Lower leg skin (tissue), 4 donors: ENCODE measurements around the gene CAGE1. TPM values are rescaled to one million over a fixed set of nuclear protein-coding genes. Genes with fewer than 3 reads are reported as not detected.

Experiments used
- DNase-seq, 2 donors: peaks; one replicate each; pipeline ENCODE4 v3.0.0-alpha.2; 2019; ENCODE audit warnings: low spot score in 2 of 2
- H3K4me3 ChIP-seq: fragments of 200-600 bp; sonication (generic); 2 replicates; pipeline ENCODE4 v1.5.1; 2017; ENCODE audit warnings: mild to moderate bottlenecking, low read depth; ENCODE audit not compliant: poor library complexity, severe bottlenecking
- POLR2A ChIP-seq, 2 donors: fragments of 450-650 bp; IDR thresholded peaks; one replicate each; pipeline ENCODE4 v1.6.1; 2016 to 2017; ENCODE audit warnings: antibody characterized with exemption in 2 of 2, mild to moderate bottlenecking in 1 of 2, moderate library complexity in 1 of 2
- WGBS, 2 donors: methylation state at CpG; one replicate each; pipeline ENCODE4 v1.1.5; 2018; 5-methylcytosine and 5-hydroxymethylcytosine counted together
- intact Hi-C: fragments of 100-400 bp; cut with DNase I; formaldehyde crosslinking; loops from one replicate; pipeline ENCODE4 v1.15.0; 2023; ENCODE audit warnings: low total_unique reads
- total RNA-seq, 4 donors: library from RNA; depleted of rRNA; stranded (reverse); fragments of >200 nt; gene quantifications; one replicate each; pipeline ENCODE4 v1.1.0, GENCODE V29; 2016
- TF ChIP-seq, protein P1 (sequence below), 3 donors: fragments of 450-650 bp; IDR thresholded peaks; one replicate each; pipeline ENCODE4 v1.5.1; 2016; ENCODE audit warnings: antibody characterized with exemption in 3 of 3, mild to moderate bottlenecking in 3 of 3, moderate library complexity in 2 of 3

CAGE1 gene
- total RNA-seq, 4 donors from 2014 or later, result not detected

- DNase-seq, result no peak
- no peak for TF ChIP-seq POLR2A (IDR thresholded peaks at IDR 0.05)
- no peak overlapping the region for H3K4me3 ChIP-seq
- 96 to 99% methylated on average over 5 of the region's 5 CpGs for WGBS, 2 donors
- intact Hi-C loops, result no loop called here
Measured at GRCh38 chr6:7307533-7307932, 82.0 kb downstream of the CAGE1 start.

DNA sequence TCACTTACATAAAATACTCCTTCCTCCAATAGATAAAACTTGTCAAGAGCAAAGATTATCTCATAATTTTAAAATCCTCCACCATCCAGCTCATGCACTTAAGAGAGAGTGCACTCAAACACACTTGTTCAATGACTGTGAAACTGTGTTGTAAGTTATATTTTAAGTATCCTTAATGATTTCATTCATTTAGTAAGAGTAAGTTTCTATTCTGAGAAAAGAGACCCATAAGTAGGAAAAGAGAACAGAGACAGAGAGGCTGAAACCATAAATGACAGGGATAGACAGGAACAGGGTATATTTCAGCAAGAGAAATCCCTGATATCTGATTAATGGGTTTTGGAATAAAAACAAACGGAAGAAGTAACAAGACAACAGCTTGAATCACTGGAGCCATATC, 84.7 kb downstream of the CAGE1 start:
- DNase-seq, result no peak
- H3K4me3 ChIP-seq, result no peak overlapping the region
- WGBS, 2 donors, result 60 to 77% methylated on average over 1 of the region's 1 CpG
- intact Hi-C loops, result no loop called here
- TF ChIP-seq, protein P1, sequence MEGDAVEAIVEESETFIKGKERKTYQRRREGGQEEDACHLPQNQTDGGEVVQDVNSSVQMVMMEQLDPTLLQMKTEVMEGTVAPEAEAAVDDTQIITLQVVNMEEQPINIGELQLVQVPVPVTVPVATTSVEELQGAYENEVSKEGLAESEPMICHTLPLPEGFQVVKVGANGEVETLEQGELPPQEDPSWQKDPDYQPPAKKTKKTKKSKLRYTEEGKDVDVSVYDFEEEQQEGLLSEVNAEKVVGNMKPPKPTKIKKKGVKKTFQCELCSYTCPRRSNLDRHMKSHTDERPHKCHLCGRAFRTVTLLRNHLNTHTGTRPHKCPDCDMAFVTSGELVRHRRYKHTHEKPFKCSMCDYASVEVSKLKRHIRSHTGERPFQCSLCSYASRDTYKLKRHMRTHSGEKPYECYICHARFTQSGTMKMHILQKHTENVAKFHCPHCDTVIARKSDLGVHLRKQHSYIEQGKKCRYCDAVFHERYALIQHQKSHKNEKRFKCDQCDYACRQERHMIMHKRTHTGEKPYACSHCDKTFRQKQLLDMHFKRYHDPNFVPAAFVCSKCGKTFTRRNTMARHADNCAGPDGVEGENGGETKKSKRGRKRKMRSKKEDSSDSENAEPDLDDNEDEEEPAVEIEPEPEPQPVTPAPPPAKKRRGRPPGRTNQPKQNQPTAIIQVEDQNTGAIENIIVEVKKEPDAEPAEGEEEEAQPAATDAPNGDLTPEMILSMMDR (IDR thresholded peaks at IDR 0.05), result no peak
- no peak for TF ChIP-seq POLR2A (IDR thresholded peaks at IDR 0.05)

GRCh38 chr6:7301702-7302101, 87.8 kb downstream of the CAGE1 start:
- intact Hi-C loops, result no loop called here
- 79 to 86% methylated on average over 7 of the region's 7 CpGs for WGBS, 2 donors
- TF ChIP-seq, protein P1 (IDR thresholded peaks at IDR 0.05), result no peak
- TF ChIP-seq POLR2A (IDR thresholded peaks at IDR 0.05), result no peak

GRCh38 chr6:7300926-7301325, 88.6 kb downstream of the CAGE1 start:
- WGBS, 2 donors, result 81 to 87% methylated on average over 5 of the region's 5 CpGs
- H3K4me3 ChIP-seq, result no peak overlapping the region
- DNase-seq, result no peak
- no peak for TF ChIP-seq POLR2A (IDR thresholded peaks at IDR 0.05)
- intact Hi-C loops, result no loop called here

More at GRCh38 chr6:7301702-7302101, 87.8 kb downstream of the CAGE1 start:
- DNase-seq, result no peak
- no peak overlapping the region for H3K4me3 ChIP-seq

DNA sequence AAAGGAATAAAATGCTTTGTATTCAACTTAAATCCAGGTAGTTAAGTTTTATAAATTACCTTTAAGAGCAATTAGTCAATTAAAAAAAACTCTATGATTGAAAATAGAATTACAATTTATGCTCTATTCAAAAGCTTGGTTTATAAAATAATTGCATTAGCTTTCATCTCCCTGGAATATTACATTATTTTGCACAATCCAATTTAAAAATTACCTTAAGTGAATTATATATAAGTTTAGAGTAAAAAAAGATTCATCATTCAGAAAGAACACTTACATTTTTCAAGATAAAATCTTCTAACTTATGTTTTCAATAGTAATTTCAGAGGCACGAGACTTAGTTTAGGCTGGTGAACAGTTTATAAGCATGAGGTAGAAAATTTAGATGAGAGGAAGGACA, 91.4 kb downstream of the CAGE1 start:
- TF ChIP-seq POLR2A (IDR thresholded peaks at IDR 0.05), result no peak
- TF ChIP-seq, protein P1 (IDR thresholded peaks at IDR 0.05), result no peak
- DNase-seq, result no peak
- H3K4me3 ChIP-seq, result no peak overlapping the region
- intact Hi-C loops, result no loop called here
- 87 to 89% methylated on average over 1 of the region's 1 CpG for WGBS, 2 donors

DNA sequence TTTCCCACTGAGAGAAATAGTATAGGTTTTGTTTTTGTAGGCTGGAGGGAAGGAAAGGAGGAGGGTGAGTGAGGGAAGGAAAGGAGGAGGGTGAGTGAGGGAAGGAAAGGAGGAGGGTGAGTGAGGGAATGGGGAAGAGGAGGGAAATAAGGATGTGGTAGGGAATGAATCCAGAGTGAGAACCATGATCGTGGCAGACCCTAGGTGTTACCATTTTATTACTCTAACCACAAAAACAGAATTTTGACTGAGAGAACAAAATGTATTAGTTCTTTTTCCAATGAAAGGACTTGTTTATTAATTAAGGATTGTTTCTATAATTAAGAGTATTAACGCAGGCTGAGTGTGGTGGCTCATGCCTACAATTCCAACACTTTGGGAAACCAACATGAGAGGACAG, 92.9 kb downstream of the CAGE1 start:
- intact Hi-C loops, result no loop called here
- no peak for DNase-seq
- 85 to 93% methylated on average over 2 of the region's 2 CpGs for WGBS, 2 donors
- TF ChIP-seq, protein P1 (IDR thresholded peaks at IDR 0.05), result no peak
- no peak for TF ChIP-seq POLR2A (IDR thresholded peaks at IDR 0.05)
- H3K4me3 ChIP-seq, result no peak overlapping the region

DNA sequence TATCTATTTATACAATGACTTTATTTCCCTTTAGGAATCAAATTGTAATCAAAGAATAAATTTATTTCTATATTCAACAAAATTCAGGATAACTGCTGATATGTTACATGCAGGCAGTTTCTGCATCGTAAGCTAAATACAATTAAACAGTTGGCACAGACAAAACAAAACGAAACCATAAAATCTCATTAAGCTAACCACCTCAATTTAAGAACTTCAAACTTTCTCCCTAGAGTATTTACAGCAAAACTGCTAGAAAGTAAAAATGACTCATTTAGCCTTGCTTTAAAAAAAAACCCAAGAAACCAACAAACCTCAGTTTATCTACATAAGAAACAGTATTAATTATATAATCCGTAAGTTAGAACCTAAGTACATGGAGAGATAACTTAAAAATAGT, 93.6 kb downstream of the CAGE1 start:
- intact Hi-C loops, result no loop called here
- 90 to 91% methylated on average over 3 of the region's 3 CpGs for WGBS, 2 donors
- TF ChIP-seq, protein P1 (IDR thresholded peaks at IDR 0.05), result no peak
- TF ChIP-seq POLR2A (IDR thresholded peaks at IDR 0.05), result no peak
- DNase-seq, result no peak
- H3K4me3 ChIP-seq, result no peak overlapping the region
